Stimulated activated naive B cell treated with anti-CD40 and anti-IgM and Interleukin-4, amounts not matched to agents 10 μg/mL and 1 μg/mL and 100 μg/mL, for 72 hours (primary cell): Measurements from ENCODE around the gene ATP6AP2.
A peak's percentile ranks its signal among the peaks of the same experiment; 100 is the strongest.
"Not testable (repeated sequence)": the region's sequence is repeated elsewhere in the genome, so short reads cannot be mapped to it uniquely, and the experiment has no call there.

Experiments used
- ATAC-seq, 2 donors: fragments of 150-1000 bp; cut with Tn5 transposase; replicated peaks; 2 replicates each; pipeline ENCODE4 v1.10.0; 2021; ENCODE audit warnings: moderate library complexity in 1 of 2
- DNase-seq: peaks from one replicate; pipeline ENCODE4 v3.0.0; 2021
- H3K27ac Mint-ChIP-seq: one replicate; pipeline ENCODE4 v1.8.0; 2022; ENCODE audit warnings: mild to moderate bottlenecking, mixed read lengths
- H3K27me3 Mint-ChIP-seq, 2 donors: one replicate each; pipeline ENCODE4 v1.8.0; 2022; ENCODE audit warnings: mixed read lengths in 2 of 2
- H3K36me3 Mint-ChIP-seq, 2 donors: one replicate each; pipeline ENCODE4 v1.8.0; 2022; ENCODE audit warnings: mixed read lengths in 2 of 2, mild to moderate bottlenecking in 1 of 2
- H3K4me1 Mint-ChIP-seq, 2 donors: one replicate each; pipeline ENCODE4 v1.8.0; 2022; ENCODE audit warnings: mixed read lengths in 2 of 2, mild to moderate bottlenecking in 1 of 2
- H3K4me3 Mint-ChIP-seq, 2 donors: one replicate each; pipeline ENCODE4 v1.8.0; 2022; ENCODE audit warnings: mild to moderate bottlenecking in 2 of 2, mixed read lengths in 2 of 2, moderate library complexity in 1 of 2
- H3K9me3 Mint-ChIP-seq, 2 donors: one replicate each; pipeline ENCODE4 v1.8.0; 2022; ENCODE audit warnings: mixed read lengths in 2 of 2, mild to moderate bottlenecking in 1 of 2

ATP6AP2 gene

GRCh38 chrX:40558590-40558989 lies 22.2 kb upstream of the ATP6AP2 start:
- no peak for DNase-seq
- no peaks in the 10 kb centered on the region for H3K9me3 Mint-ChIP-seq
- no peaks in the 10 kb centered on the region for H3K36me3 Mint-ChIP-seq
- no peak for ATAC-seq
- no peak overlapping the region for H3K4me3 Mint-ChIP-seq
- H3K4me1 Mint-ChIP-seq = peaks cover 1 to 5% of the 10 kb centered on the region in 2 donors
- H3K27ac Mint-ChIP-seq = peak overlapping the region; percentile 4
- H3K27me3 Mint-ChIP-seq = peaks cover 0 to 10% of the 10 kb centered on the region in 2 donors

DNA sequence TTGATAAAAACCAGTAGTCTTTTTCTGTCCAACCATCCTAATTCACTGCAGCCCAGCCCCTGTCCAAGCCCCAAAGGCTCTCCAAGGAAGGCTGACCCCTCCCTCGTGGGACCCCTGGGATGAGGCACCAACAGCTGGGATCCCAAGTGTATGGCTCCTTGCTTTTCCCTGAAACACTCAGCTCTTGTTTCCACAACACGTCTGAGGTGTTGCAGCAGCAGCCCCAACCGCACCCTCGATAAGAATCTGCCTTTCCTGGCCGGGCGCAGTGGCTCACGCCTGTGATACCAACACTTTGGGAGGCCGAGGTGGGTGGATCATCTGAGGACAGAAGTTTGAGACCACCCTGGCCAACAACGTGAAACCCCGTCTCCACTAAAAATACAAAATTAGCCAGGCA lies 17.0 kb upstream of the ATP6AP2 start:
- no peak for DNase-seq
- peaks cover 3 to 10% of the 10 kb centered on the region in 2 donors for H3K4me1 Mint-ChIP-seq
- H3K36me3 Mint-ChIP-seq = no peaks in the 10 kb centered on the region
- H3K27ac Mint-ChIP-seq = no peak overlapping the region
- ATAC-seq = no peak
- no peak overlapping the region for H3K4me3 Mint-ChIP-seq
- no peaks in the 10 kb centered on the region for H3K9me3 Mint-ChIP-seq
- peaks cover 0 to 4% of the 10 kb centered on the region in 2 donors for H3K27me3 Mint-ChIP-seq

- ATAC-seq (no peak), DNase-seq (no peak)
- Mint-ChIP-seq H3K36me3 (no peaks in the 10 kb centered on the region), H3K27ac (no peak overlapping the region), H3K27me3 (peaks cover 0 to 4% of the 10 kb centered on the region in 2 donors), H3K4me1 (peaks cover 7 to 10% of the 10 kb centered on the region in 2 donors), H3K4me3 (no peak overlapping the region), H3K9me3 (no peaks in the 10 kb centered on the region)
Measured at GRCh38 chrX:40564447-40564846, 16.3 kb upstream of the ATP6AP2 start.

DNA sequence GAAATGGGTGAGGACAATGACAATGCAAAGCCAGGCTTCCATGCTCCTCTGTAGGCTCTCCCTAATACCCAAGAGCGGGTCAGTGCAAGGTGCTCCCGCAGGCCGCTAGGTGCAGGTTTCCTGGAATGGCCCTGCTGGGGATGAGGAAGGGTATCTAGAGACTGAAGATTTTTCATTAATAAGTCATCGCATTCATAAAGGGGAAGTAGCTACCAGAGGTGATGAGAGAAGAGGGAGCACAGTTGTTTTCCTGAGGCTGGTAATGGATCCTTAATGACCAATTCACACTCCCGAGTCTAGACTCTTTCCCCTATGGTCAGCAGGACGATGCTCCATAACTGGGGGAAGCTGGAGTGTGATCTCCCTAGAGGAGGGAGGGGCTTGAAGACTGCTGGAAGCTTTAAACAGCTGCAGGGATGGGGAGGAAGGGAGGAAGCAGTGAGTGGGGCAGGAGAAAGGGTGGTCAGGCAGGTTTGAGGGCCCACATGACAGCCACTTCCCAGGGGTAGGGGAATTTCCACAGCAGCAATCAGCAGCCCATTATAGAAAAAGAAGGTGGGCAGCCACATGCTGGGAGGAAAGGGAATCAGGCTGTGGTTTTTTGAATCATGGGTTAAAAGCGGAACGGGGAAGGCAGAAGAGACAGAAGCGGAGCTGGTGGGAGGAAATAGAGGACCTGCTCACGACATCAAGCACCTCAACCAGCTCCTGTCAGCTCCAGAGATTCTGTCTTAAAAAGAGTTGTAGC lies 10.2 kb upstream of the ATP6AP2 start:
- no peaks in the 10 kb centered on the region for H3K9me3 Mint-ChIP-seq
- H3K4me3 Mint-ChIP-seq = peak overlapping the region; percentile 19 to 76
- H3K27me3 Mint-ChIP-seq = peaks cover 0 to 11% of the 10 kb centered on the region in 2 donors
- DNase-seq (peak; percentile 56), ATAC-seq (peak; percentile 91 to 92)
- H3K4me1 Mint-ChIP-seq = peaks cover 18 to 19% of the 10 kb centered on the region in 2 donors
- H3K27ac Mint-ChIP-seq = peak overlapping the region; percentile 86
- H3K36me3 Mint-ChIP-seq = no peaks in the 10 kb centered on the region

DNA sequence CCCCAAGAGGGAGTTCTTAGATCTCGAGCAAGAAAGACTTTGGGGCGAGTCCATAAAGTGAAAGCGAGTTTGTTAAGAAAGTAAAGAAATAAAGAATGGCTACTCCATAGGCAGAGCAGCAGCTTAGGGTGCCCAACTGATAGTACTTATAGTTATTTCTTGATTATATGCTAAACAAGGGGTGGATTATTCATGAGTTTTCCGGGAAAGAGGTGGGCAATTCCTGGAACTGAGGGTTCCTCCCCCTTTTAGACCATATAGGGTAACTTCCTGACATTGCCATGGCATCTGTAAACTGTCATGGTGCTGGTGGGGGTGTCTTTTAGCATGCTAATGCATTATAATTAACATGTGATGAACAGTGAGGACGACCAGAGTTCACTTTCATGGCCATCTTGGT lies 9.6 kb upstream of the ATP6AP2 start:
- not testable (repeated sequence) for H3K36me3 Mint-ChIP-seq
- ATAC-seq = peak; percentile 39 to 42

GRCh38 chrX:40571600-40571999 lies 9.2 kb upstream of the ATP6AP2 start:
- ATAC-seq (no peak), DNase-seq (no peak)
- Mint-ChIP-seq H3K4me3 (no peak overlapping the region), H3K4me1 (peaks cover 14 to 17% of the 10 kb centered on the region in 2 donors), H3K36me3 (no peaks in the 10 kb centered on the region), H3K9me3 (no peaks in the 10 kb centered on the region), H3K27ac (peak overlapping the region; percentile 63), H3K27me3 (peaks cover 0 to 11% of the 10 kb centered on the region in 2 donors)

More for the DNA sequence above, 9.6 kb upstream of the ATP6AP2 start:
- H3K4me3 Mint-ChIP-seq = peak overlapping the region; percentile 19 to 76
- peaks cover 0 to 11% of the 10 kb centered on the region in 2 donors for H3K27me3 Mint-ChIP-seq
- H3K4me1 Mint-ChIP-seq = peaks cover 15 to 17% of the 10 kb centered on the region in 2 donors
- H3K27ac Mint-ChIP-seq = peak overlapping the region; percentile 86
- DNase-seq = peak; percentile 14
- not testable (repeated sequence) for H3K9me3 Mint-ChIP-seq

- peaks cover 14 to 17% of the 10 kb centered on the region in 2 donors for H3K4me1 Mint-ChIP-seq
- H3K4me3 Mint-ChIP-seq = no peak overlapping the region
- H3K36me3 Mint-ChIP-seq = no peaks in the 10 kb centered on the region
- no peak for DNase-seq
- H3K27ac Mint-ChIP-seq = no peak overlapping the region
- H3K27me3 Mint-ChIP-seq = peaks cover 0 to 11% of the 10 kb centered on the region in 2 donors
- ATAC-seq = no peak
- no peaks in the 10 kb centered on the region for H3K9me3 Mint-ChIP-seq
Measured at GRCh38 chrX:40573763-40574162, 7.0 kb upstream of the ATP6AP2 start.

GRCh38 chrX:40575411-40575810 lies 5.4 kb upstream of the ATP6AP2 start:
- not testable (repeated sequence) for ATAC-seq, H3K4me1 Mint-ChIP-seq, H3K4me3 Mint-ChIP-seq, H3K9me3 Mint-ChIP-seq, H3K36me3 Mint-ChIP-seq, H3K27ac Mint-ChIP-seq, H3K27me3 Mint-ChIP-seq, DNase-seq

DNA sequence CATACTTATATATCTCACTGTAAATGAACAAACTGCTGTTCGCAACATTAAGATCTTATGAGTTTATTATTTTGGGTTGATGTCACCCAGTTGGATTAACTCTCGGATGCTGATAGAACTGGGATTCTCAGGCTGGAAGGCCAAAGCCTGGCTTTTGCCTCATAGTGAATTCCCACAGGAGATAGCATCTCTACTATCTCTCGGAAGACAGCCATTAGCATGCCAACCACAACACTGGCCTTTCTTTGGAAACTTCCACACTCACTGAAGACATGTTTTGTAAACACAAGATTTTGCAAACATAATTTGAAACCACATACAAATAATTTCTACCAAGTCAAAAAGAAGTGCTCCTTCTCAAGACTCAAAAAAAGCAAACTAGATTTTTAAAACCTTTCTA lies 4.5 kb upstream of the ATP6AP2 start:
- Mint-ChIP-seq H3K27ac (no peak overlapping the region), H3K27me3 (peaks cover 0 to 8% of the 10 kb centered on the region in 2 donors), H3K36me3 (peaks cover 2 to 3% of the 10 kb centered on the region in 2 donors), H3K9me3 (no peaks in the 10 kb centered on the region), H3K4me3 (no peak overlapping the region), H3K4me1 (peaks cover 0 to 5% of the 10 kb centered on the region in 2 donors)
- ATAC-seq = no peak
- DNase-seq = no peak

DNA sequence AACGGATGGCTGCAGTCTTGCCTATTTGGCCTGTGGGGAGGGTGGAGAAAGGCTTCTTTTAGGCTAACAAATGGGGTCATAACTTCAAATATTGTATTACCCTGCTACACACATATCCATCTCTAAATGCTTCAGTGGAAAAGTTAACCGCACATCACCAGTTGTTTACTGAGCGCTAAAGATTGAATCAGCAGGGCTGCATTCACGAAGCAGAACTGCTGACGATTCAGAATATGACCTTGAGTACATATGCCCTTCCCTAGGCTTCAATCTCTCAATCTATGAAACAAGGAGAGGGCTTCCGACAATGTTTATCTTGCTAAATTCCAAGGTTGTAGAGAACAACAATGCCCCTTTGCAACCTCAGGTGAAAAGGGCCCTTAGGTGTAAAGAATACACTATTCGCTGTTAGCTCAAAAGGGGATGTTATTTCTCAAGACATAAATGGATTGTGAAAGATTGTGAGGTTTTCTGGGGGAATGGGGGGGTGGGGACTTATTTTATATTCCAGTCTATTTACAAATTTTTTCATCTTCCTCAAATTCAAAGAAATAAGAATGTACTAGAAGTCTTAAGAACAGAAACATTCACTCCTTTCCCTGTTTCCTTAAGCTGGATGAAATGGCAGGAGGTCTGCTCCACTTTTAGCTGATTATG lies 2.6 kb upstream of the ATP6AP2 start:
- ATAC-seq = no peak
- peaks cover 2 to 3% of the 10 kb centered on the region in 2 donors for H3K36me3 Mint-ChIP-seq
- no peak overlapping the region for H3K27ac Mint-ChIP-seq
- H3K27me3 Mint-ChIP-seq = peaks cover 0 to 13% of the 10 kb centered on the region in 2 donors
- no peak for DNase-seq
- no peak overlapping the region for H3K4me3 Mint-ChIP-seq
- H3K9me3 Mint-ChIP-seq = no peaks in the 10 kb centered on the region
- peaks cover 6 to 8% of the 10 kb centered on the region in 2 donors for H3K4me1 Mint-ChIP-seq

DNA sequence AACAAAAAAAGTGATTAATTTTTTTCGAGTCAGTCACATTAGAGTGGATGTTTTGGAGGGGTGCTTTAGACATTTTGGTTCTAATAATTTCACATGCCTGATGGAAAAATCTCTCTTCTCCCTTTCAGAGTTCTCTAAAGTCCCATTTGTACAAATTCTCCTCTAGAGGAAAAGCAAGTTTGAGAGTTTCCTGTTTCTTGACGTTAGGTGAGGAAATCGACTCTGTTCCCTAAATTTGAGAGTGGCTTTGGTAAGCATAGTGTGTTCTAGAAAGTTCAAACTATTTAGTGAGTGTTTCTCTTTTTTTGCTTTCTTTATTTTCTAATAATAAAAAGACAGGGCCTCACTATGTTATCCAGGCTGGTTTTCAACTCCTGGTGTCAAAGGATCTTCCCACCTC lies 1.6 kb upstream of the ATP6AP2 start:
- Mint-ChIP-seq H3K9me3 (no peaks in the 10 kb centered on the region), H3K4me3 (no peak overlapping the region), H3K36me3 (peaks cover 5 to 6% of the 10 kb centered on the region in 2 donors), H3K27ac (no peak overlapping the region), H3K27me3 (peaks cover 0 to 18% of the 10 kb centered on the region in 2 donors), H3K4me1 (peaks cover 12 to 14% of the 10 kb centered on the region in 2 donors)
- no peak for DNase-seq
- ATAC-seq = no peak

DNA sequence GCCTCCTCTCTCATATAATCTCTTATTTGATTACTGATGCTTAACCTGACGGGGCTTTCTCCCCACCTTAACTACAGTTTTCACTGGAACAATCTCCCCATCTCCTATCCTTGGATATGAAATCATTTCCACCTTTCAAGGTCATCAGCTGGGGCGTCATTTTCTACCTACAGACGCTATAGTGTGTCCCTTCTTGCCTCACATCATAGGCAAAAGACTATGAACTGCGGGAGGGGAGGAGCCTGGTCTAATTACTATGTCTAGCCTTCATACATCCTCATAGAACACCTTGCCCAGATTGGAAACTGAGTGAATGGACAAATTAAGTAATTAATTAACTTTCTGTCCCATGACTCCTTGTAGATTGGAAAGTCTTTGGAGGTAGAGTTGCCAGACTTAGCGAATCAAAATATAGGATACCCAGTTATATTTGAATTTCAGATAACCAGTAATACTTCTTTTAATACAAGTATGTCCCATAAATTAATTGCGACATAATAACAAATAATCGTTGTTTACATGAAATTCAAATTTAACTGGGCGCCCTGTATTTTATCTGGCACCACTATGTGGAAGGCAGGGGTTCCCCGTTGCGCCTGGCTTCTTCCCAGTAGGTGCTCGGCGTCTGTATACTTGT lies 752 bp upstream of the ATP6AP2 start:
- ATAC-seq = peak; percentile 62 to 67
- Mint-ChIP-seq H3K36me3 (peaks cover 5 to 7% of the 10 kb centered on the region in 2 donors), H3K27ac (peak overlapping the region; percentile 99), H3K4me1 (peaks cover 12 to 14% of the 10 kb centered on the region in 2 donors), H3K9me3 (no peaks in the 10 kb centered on the region), H3K27me3 (peaks cover 0 to 15% of the 10 kb centered on the region in 2 donors), H3K4me3 (peak overlapping the region; percentile 98 to 99)
- DNase-seq = no peak

DNA sequence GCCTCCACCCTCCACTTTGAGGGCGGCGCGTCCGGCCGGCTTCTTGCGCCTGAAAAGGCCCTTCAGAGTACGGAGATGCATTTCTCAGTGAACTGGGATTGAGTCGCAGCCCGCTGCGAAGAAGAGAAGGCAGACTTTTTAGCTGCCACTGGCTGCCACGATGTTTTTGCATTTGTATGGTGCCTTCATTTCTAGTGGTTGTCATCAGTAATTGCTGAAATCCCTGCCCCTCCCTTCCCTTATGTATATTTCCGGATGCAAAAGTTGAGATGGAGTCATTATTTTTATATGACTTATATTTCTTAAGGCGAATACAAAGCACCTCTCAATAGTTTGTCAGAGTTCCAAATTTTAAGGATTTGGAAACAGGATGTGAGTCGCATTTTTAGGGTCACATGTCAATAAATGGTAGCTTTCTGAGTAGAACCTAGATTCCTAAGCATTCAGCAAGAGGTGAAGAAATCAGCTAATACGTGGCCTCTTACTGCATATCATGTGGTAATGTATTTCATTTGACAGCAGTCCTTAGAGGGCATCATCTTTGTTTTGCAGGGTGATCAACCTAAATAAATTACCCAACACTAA lies 658 bp downstream of the ATP6AP2 start:
- Mint-ChIP-seq H3K4me3 (peak overlapping the region; percentile 98 to 99), H3K27ac (peak overlapping the region; percentile 80), H3K9me3 (no peaks in the 10 kb centered on the region), H3K4me1 (peaks cover 12 to 21% of the 10 kb centered on the region in 2 donors), H3K27me3 (peaks cover 0 to 25% of the 10 kb centered on the region in 2 donors), H3K36me3 (peaks cover 7 to 11% of the 10 kb centered on the region in 2 donors)
- DNase-seq (no peak), ATAC-seq (peak; percentile 1 to 2)

DNA sequence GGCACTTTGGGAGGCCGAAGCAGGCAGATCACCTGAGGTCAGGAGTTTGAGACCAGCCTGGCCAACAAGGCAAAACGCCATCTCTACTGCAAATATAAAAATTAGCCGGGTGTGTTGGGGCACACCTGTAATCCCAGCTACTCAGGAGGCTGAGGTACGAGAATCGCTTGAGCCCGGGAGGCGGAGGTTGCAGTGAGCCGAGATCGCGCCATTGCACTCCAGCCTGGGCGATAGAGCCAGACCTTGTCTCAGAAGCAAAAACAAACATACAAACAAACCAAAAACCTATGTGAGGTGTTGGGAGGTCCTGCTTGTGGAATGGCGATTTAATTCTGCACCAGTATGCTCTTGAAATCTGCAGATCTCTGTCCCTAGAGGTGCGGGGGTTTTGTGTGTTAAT lies 1.4 kb downstream of the ATP6AP2 start:
- not testable (repeated sequence) for H3K9me3 Mint-ChIP-seq, H3K27ac Mint-ChIP-seq, DNase-seq, ATAC-seq
- Mint-ChIP-seq H3K36me3 (peaks cover 7 to 11% of the 10 kb centered on the region in 2 donors), H3K4me1 (peaks cover 12 to 23% of the 10 kb centered on the region in 2 donors), H3K4me3 (peak overlapping the region in 1 of 2 donors; percentile 99), H3K27me3 (peaks cover 0 to 25% of the 10 kb centered on the region in 2 donors)
